T-helper 2 cell treated with Interferon-gamma antibody and Interleukin-4, amounts not matched to agents 5 μg/mL and 100 μg/mL, for 36 hours (primary cell): ENCODE measurements around the gene HADHA.
"Not testable (repeated sequence)": the region's sequence is repeated elsewhere in the genome, so short reads cannot be mapped to it uniquely, and the experiment has no call there.

Source experiments
- DNase-seq: peaks from one replicate; pipeline ENCODE4 v3.0.0; 2021; ENCODE audit warnings: low spot score
- H3K27ac Mint-ChIP-seq: one replicate; pipeline ENCODE4 v1.8.0; 2021; ENCODE audit warnings: mild to moderate bottlenecking, mixed read lengths
- H3K27me3 Mint-ChIP-seq: one replicate; pipeline ENCODE4 v1.8.0; 2021; ENCODE audit warnings: low read depth, mixed read lengths
- H3K36me3 Mint-ChIP-seq: one replicate; pipeline ENCODE4 v1.8.0; 2021; ENCODE audit warnings: low read depth, mixed read lengths
- H3K4me1 Mint-ChIP-seq: one replicate; pipeline ENCODE4 v1.8.0; 2021; ENCODE audit warnings: low read depth, mixed read lengths
- H3K4me3 Mint-ChIP-seq: one replicate; pipeline ENCODE4 v1.8.0; 2022; ENCODE audit warnings: mild to moderate bottlenecking, moderate library complexity, mixed read lengths
- H3K9me3 Mint-ChIP-seq: one replicate; pipeline ENCODE4 v1.8.0; 2021; ENCODE audit warnings: mixed read lengths

Gene HADHA

GRCh38 chr2:26170795-26171194 lies 73.6 kb downstream of the HADHA start:
- Mint-ChIP-seq H3K9me3 (no peaks in the 10 kb centered on the region), H3K4me3 (peak overlapping the region; percentile 34), H3K36me3 (peaks cover 4% of the 10 kb centered on the region), H3K27ac (no peak overlapping the region), H3K4me1 (peaks cover 5% of the 10 kb centered on the region), H3K27me3 (peaks cover 42% of the 10 kb centered on the region)
- no peak for DNase-seq

GRCh38 chr2:26169681-26170414 lies 74.6 kb downstream of the HADHA start:
- H3K27ac Mint-ChIP-seq: no peak overlapping the region
- H3K9me3 Mint-ChIP-seq: no peaks in the 10 kb centered on the region
- peaks cover 5% of the 10 kb centered on the region for H3K4me1 Mint-ChIP-seq
- H3K27me3 Mint-ChIP-seq: peaks cover 34% of the 10 kb centered on the region
- H3K4me3 Mint-ChIP-seq: no peak overlapping the region
- peaks cover 4% of the 10 kb centered on the region for H3K36me3 Mint-ChIP-seq
- no peak for DNase-seq

GRCh38 chr2:26169226-26169625 lies 75.2 kb downstream of the HADHA start:
- H3K27me3 Mint-ChIP-seq: peaks cover 30% of the 10 kb centered on the region
- no peaks in the 10 kb centered on the region for H3K9me3 Mint-ChIP-seq
- DNase-seq: no peak
- peaks cover 4% of the 10 kb centered on the region for H3K36me3 Mint-ChIP-seq
- no peak overlapping the region for H3K4me3 Mint-ChIP-seq
- H3K4me1 Mint-ChIP-seq: peaks cover 5% of the 10 kb centered on the region
- no peak overlapping the region for H3K27ac Mint-ChIP-seq

GRCh38 chr2:26168785-26169184 lies 75.6 kb downstream of the HADHA start:
- Mint-ChIP-seq H3K4me3 (no peak overlapping the region), H3K27ac (no peak overlapping the region), H3K27me3 (peaks cover 29% of the 10 kb centered on the region), H3K4me1 (peaks cover 5% of the 10 kb centered on the region), H3K36me3 (peaks cover 4% of the 10 kb centered on the region), H3K9me3 (no peaks in the 10 kb centered on the region)
- no peak for DNase-seq

GRCh38 chr2:26166541-26166940 lies 77.9 kb downstream of the HADHA start:
- H3K27ac Mint-ChIP-seq, H3K9me3 Mint-ChIP-seq, DNase-seq, H3K4me1 Mint-ChIP-seq, H3K36me3 Mint-ChIP-seq, H3K4me3 Mint-ChIP-seq: not testable (repeated sequence)
- H3K27me3 Mint-ChIP-seq: peaks cover 22% of the 10 kb centered on the region

GRCh38 chr2:26165403-26165802 lies 79.0 kb downstream of the HADHA start:
- H3K36me3 Mint-ChIP-seq: no peaks in the 10 kb centered on the region
- DNase-seq: no peak

GRCh38 chr2:26164641-26165211 lies 79.7 kb downstream of the HADHA start:
- Mint-ChIP-seq H3K9me3 (no peaks in the 10 kb centered on the region), H3K36me3 (no peaks in the 10 kb centered on the region), H3K4me1 (no peaks in the 10 kb centered on the region), H3K27me3 (peaks cover 14% of the 10 kb centered on the region), H3K4me3 (no peak overlapping the region), H3K27ac (no peak overlapping the region)
- no peak for DNase-seq

More at GRCh38 chr2:26165403-26165802, 79.0 kb downstream of the HADHA start:
- Mint-ChIP-seq H3K27ac (no peak overlapping the region), H3K27me3 (peaks cover 15% of the 10 kb centered on the region), H3K4me1 (no peaks in the 10 kb centered on the region), H3K9me3 (no peaks in the 10 kb centered on the region), H3K4me3 (no peak overlapping the region)

- Mint-ChIP-seq H3K9me3 (no peaks in the 10 kb centered on the region), H3K27ac (no peak overlapping the region), H3K4me3 (no peak overlapping the region), H3K4me1 (no peaks in the 10 kb centered on the region), H3K27me3 (peaks cover 12% of the 10 kb centered on the region), H3K36me3 (no peaks in the 10 kb centered on the region)
- DNase-seq: no peak
These were observed 80.2 kb downstream of the HADHA start for GRCh38 chr2:26164231-26164630.

GRCh38 chr2:26162963-26163362 lies 81.5 kb downstream of the HADHA start:
- DNase-seq: no peak
- Mint-ChIP-seq H3K4me3 (no peak overlapping the region), H3K9me3 (no peaks in the 10 kb centered on the region), H3K27ac (no peak overlapping the region), H3K4me1 (no peaks in the 10 kb centered on the region), H3K27me3 (peaks cover 12% of the 10 kb centered on the region), H3K36me3 (no peaks in the 10 kb centered on the region)

GRCh38 chr2:26161926-26162325 lies 82.5 kb downstream of the HADHA start:
- H3K36me3 Mint-ChIP-seq: no peaks in the 10 kb centered on the region
- H3K27ac Mint-ChIP-seq: no peak overlapping the region
- H3K4me3 Mint-ChIP-seq: no peak overlapping the region
- H3K4me1 Mint-ChIP-seq: no peaks in the 10 kb centered on the region
- H3K9me3 Mint-ChIP-seq: no peaks in the 10 kb centered on the region
- H3K27me3 Mint-ChIP-seq: peaks cover 10% of the 10 kb centered on the region
- no peak for DNase-seq

- DNase-seq: no peak
- peaks cover 13% of the 10 kb centered on the region for H3K27me3 Mint-ChIP-seq
- no peak overlapping the region for H3K4me3 Mint-ChIP-seq
- H3K4me1 Mint-ChIP-seq: no peaks in the 10 kb centered on the region
- H3K9me3 Mint-ChIP-seq: no peaks in the 10 kb centered on the region
- H3K36me3 Mint-ChIP-seq: no peaks in the 10 kb centered on the region
- no peak overlapping the region for H3K27ac Mint-ChIP-seq
These were observed 86.9 kb downstream of the HADHA start for GRCh38 chr2:26157580-26157979.

- Mint-ChIP-seq H3K9me3 (no peaks in the 10 kb centered on the region), H3K4me3 (no peak overlapping the region), H3K4me1 (no peaks in the 10 kb centered on the region), H3K27ac (no peak overlapping the region), H3K36me3 (no peaks in the 10 kb centered on the region), H3K27me3 (peaks cover 31% of the 10 kb centered on the region)
- no peak for DNase-seq
These were observed 94.2 kb downstream of the HADHA start for GRCh38 chr2:26150243-26150642.

GRCh38 chr2:26148501-26148900 lies 95.9 kb downstream of the HADHA start:
- H3K36me3 Mint-ChIP-seq: no peaks in the 10 kb centered on the region
- H3K9me3 Mint-ChIP-seq: no peaks in the 10 kb centered on the region
- peaks cover 22% of the 10 kb centered on the region for H3K27me3 Mint-ChIP-seq
- H3K4me1 Mint-ChIP-seq: peaks cover 2% of the 10 kb centered on the region
- no peak for DNase-seq
- H3K27ac Mint-ChIP-seq: no peak overlapping the region
- H3K4me3 Mint-ChIP-seq: no peak overlapping the region

- peaks cover 10% of the 10 kb centered on the region for H3K27me3 Mint-ChIP-seq
- H3K27ac Mint-ChIP-seq: peak overlapping the region; percentile 41
- H3K36me3 Mint-ChIP-seq: peaks cover 4% of the 10 kb centered on the region
- no peak overlapping the region for H3K4me3 Mint-ChIP-seq
- peaks cover 2% of the 10 kb centered on the region for H3K4me1 Mint-ChIP-seq
- peak; percentile 40 for DNase-seq
- no peaks in the 10 kb centered on the region for H3K9me3 Mint-ChIP-seq
These were observed 99.3 kb downstream of the HADHA start for GRCh38 chr2:26144953-26145680.
